Stomach smooth muscle (tissue), 2 donors: ENCODE data around the gene RBM8A.

ENCODE experiments used
- H3K27ac ChIP-seq: one replicate; pipeline ENCODE4 v1.7.0; 2013; ENCODE audit warnings: mild to moderate bottlenecking, low read length, inconsistent platforms
- H3K27me3 ChIP-seq, 2 donors: one replicate each; pipeline ENCODE4 v1.7.0; 2013; ENCODE audit warnings: low read length in 2 of 2; ENCODE audit not compliant: insufficient read depth in 2 of 2, control insufficient read depth in 1 of 2
- H3K36me3 ChIP-seq, 2 donors: one replicate each; pipeline ENCODE4 v1.7.0; 2013; ENCODE audit warnings: low read length in 2 of 2; ENCODE audit not compliant: control insufficient read depth in 2 of 2, insufficient read depth in 2 of 2
- H3K4me1 ChIP-seq: one replicate; pipeline ENCODE4 v1.7.0; 2013; ENCODE audit warnings: low read length; ENCODE audit not compliant: control insufficient read depth, insufficient read depth
- H3K4me3 ChIP-seq, 2 donors: one replicate each; pipeline ENCODE4 v1.7.0; 2013; ENCODE audit warnings: low read length in 2 of 2
- H3K9ac ChIP-seq, 2 donors: one replicate each; pipeline ENCODE4 v1.7.0; 2013; ENCODE audit warnings: low read length in 2 of 2, mild to moderate bottlenecking in 1 of 2
- H3K9me3 ChIP-seq, 2 donors: one replicate each; pipeline ENCODE4 v1.7.0; 2013; ENCODE audit warnings: low read length in 2 of 2; ENCODE audit not compliant: control insufficient read depth in 2 of 2
- donor health status: healthy.
- donor health status: Pancreatic carcinoma.

The RBM8A gene

DNA sequence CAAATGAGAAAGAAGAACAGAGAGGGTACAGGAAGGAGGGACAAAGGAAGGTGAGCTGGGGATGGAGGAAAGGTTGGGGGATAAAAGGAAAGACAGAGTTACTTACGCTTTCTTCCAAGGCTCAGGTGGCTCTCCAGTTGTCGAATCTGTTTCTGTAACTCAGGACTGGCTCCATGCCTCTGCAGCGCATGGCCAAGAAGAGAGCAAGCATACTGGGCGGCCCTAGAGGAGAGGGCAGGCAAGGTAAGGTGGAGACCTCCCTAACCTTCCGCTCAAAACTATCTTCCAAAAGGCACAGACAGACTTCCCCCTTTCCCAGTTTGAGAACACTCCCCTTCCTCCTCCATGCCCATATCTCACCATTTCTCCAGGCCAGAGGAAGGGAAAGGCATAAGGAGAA lies 9.7 kb downstream of the RBM8A start:
- Histone ChIP-seq H3K27ac (peak overlapping the region; percentile 84), H3K9ac (peak overlapping the region; percentile 90 to 97), H3K36me3 (peaks cover 7 to 16% of the 10 kb centered on the region in 2 donors), H3K4me1 (peaks cover 28% of the 10 kb centered on the region), H3K27me3 (no peaks in the 10 kb centered on the region), H3K9me3 (no peaks in the 10 kb centered on the region), H3K4me3 (peak overlapping the region; percentile 98 to 99)

DNA sequence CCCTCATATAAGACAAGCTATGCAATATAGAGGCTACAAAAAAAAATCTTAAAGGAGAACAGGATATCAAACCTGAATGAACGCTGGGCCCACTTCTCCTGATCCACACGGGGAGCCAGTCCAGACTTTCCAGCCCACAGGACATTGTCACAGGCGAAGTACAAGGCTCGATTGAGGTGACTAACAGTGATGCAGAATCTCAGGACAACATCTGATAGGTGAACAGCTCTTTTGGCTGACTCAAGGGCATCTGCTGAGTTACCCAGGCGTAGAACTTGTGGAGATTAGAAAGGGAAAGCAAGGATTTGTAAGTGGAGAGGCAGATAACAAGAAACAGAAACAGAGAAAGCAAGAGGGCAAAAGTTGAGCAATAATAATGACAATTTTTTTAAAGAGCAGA lies 10.5 kb downstream of the RBM8A start:
- Histone ChIP-seq H3K4me3 (peak overlapping the region in 1 of 2 donors; percentile 9), H3K36me3 (peaks cover 14 to 21% of the 10 kb centered on the region in 2 donors), H3K9me3 (no peaks in the 10 kb centered on the region), H3K27me3 (no peaks in the 10 kb centered on the region), H3K4me1 (peaks cover 28% of the 10 kb centered on the region), H3K9ac (no peak overlapping the region), H3K27ac (no peak overlapping the region)

GRCh38 chr1:145912128-145912641 lies 15.1 kb downstream of the RBM8A start:
- Histone ChIP-seq H3K9me3 (no peaks in the 10 kb centered on the region), H3K36me3 (peaks cover 20 to 27% of the 10 kb centered on the region in 2 donors), H3K27ac (no peak overlapping the region), H3K27me3 (no peaks in the 10 kb centered on the region), H3K4me1 (peaks cover 8% of the 10 kb centered on the region), H3K9ac (no peak overlapping the region), H3K4me3 (no peak overlapping the region)

- Histone ChIP-seq H3K27ac (no peak overlapping the region), H3K36me3 (peaks cover 14% of the 10 kb centered on the region in 2 donors), H3K9me3 (no peaks in the 10 kb centered on the region), H3K4me1 (peaks cover 4% of the 10 kb centered on the region), H3K9ac (no peak overlapping the region), H3K27me3 (no peaks in the 10 kb centered on the region), H3K4me3 (no peak overlapping the region)
Measured at GRCh38 chr1:145908653-145909052, 18.6 kb downstream of the RBM8A start.

GRCh38 chr1:145906954-145907753 lies 20.1 kb downstream of the RBM8A start:
- peaks cover 4% of the 10 kb centered on the region for H3K4me1 ChIP-seq
- H3K9me3 ChIP-seq = no peaks in the 10 kb centered on the region
- no peak overlapping the region for H3K27ac ChIP-seq
- H3K4me3 ChIP-seq = no peak overlapping the region
- H3K9ac ChIP-seq = no peak overlapping the region
- peaks cover 11 to 14% of the 10 kb centered on the region in 2 donors for H3K36me3 ChIP-seq
- H3K27me3 ChIP-seq = no peaks in the 10 kb centered on the region

GRCh38 chr1:145901312-145902021 lies 25.8 kb downstream of the RBM8A start:
- H3K27ac ChIP-seq = no peak overlapping the region
- H3K4me3 ChIP-seq = no peak overlapping the region
- peaks cover 0 to under 1% of the 10 kb centered on the region in 2 donors for H3K27me3 ChIP-seq
- H3K36me3 ChIP-seq = no peaks in the 10 kb centered on the region
- H3K9me3 ChIP-seq = no peaks in the 10 kb centered on the region
- H3K4me1 ChIP-seq = no peaks in the 10 kb centered on the region
- H3K9ac ChIP-seq = no peak overlapping the region

- peaks cover 0 to 2% of the 10 kb centered on the region in 2 donors for H3K27me3 ChIP-seq
- H3K27ac ChIP-seq = no peak overlapping the region
- no peak overlapping the region for H3K9ac ChIP-seq
- H3K4me3 ChIP-seq = no peak overlapping the region
- no peaks in the 10 kb centered on the region for H3K4me1 ChIP-seq
- no peaks in the 10 kb centered on the region for H3K36me3 ChIP-seq
- no peaks in the 10 kb centered on the region for H3K9me3 ChIP-seq
Measured at GRCh38 chr1:145898756-145899155, 28.5 kb downstream of the RBM8A start.

DNA sequence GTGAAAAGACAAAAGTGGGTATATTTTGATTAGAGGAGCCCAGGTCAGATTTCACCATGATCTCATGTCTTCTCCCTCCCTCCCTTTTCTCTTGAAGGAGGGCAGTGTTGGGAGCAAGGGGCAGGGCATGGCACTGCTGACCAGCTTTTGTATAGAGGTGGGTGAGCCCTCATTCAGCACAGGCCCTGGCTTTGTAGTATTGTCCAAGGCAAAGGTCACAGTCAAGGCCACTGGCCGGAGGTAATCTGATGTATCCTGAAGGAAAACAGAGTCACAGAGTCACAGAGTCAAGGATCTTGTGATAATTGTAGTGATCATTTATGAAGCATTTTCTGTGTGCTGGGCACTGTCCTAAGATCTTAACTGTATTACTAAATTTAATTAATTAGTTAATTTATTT lies 29.3 kb downstream of the RBM8A start:
- no peak overlapping the region for H3K27ac ChIP-seq
- H3K36me3 ChIP-seq = no peaks in the 10 kb centered on the region
- no peak overlapping the region for H3K4me3 ChIP-seq
- H3K27me3 ChIP-seq = peaks cover 0 to 2% of the 10 kb centered on the region in 2 donors
- H3K4me1 ChIP-seq = no peaks in the 10 kb centered on the region
- H3K9me3 ChIP-seq = no peaks in the 10 kb centered on the region
- no peak overlapping the region for H3K9ac ChIP-seq

DNA sequence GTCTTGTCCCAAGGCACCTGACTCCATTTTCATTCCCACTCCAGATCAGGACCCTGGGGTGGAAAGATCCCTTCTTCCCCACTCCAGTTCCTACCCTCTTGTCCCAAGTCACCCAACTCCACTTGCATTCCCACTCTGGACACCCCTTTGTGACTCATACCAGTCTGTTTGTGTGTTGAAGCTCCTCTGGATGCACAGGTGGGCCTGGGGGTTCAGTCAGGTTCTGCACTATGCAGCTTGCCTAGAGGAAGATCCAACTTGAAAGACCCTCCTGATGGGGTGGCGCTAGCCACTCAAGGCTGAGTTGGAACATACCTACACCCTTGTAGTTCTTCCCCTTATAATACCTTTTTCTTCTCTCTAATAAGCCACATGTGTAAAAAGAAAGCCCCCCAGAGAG lies 31.8 kb downstream of the RBM8A start:
- H3K27ac ChIP-seq = no peak overlapping the region
- no peaks in the 10 kb centered on the region for H3K36me3 ChIP-seq

GRCh38 chr1:145893306-145894055 lies 33.8 kb downstream of the RBM8A start:
- Histone ChIP-seq H3K27me3 (peaks cover 0 to 2% of the 10 kb centered on the region in 2 donors), H3K9me3 (no peaks in the 10 kb centered on the region), H3K9ac (no peak overlapping the region), H3K4me1 (peaks cover 14% of the 10 kb centered on the region), H3K27ac (peak overlapping the region; percentile 75), H3K4me3 (no peak overlapping the region), H3K36me3 (no peaks in the 10 kb centered on the region)

More for the DNA sequence above, 31.8 kb downstream of the RBM8A start:
- H3K9ac ChIP-seq = no peak overlapping the region
- no peaks in the 10 kb centered on the region for H3K9me3 ChIP-seq
- peaks cover 0 to 2% of the 10 kb centered on the region in 2 donors for H3K27me3 ChIP-seq
- H3K4me1 ChIP-seq = peaks cover 14% of the 10 kb centered on the region
- no peak overlapping the region for H3K4me3 ChIP-seq
